Progenitor cell of endocrine pancreas (in vitro differentiated cells): ENCODE results near the gene ZDHHC14. TPM values are rescaled to one million over a fixed set of nuclear protein-coding genes. Genes with fewer than 3 reads are reported as not detected.

Experiments used
- DNase-seq: peaks from one replicate; pipeline ENCODE4 v3.0.0; 2021; ENCODE audit warnings: low spot score; ENCODE audit not compliant: unreplicated experiment
- H3K27ac Mint-ChIP-seq: 2 replicates; pipeline ENCODE4 v1.8.0; 2021; ENCODE audit warnings: mild to moderate bottlenecking, moderate library complexity, mixed read lengths
- H3K27me3 Mint-ChIP-seq: 2 replicates; pipeline ENCODE4 v1.8.0; 2021; ENCODE audit warnings: mixed read lengths
- H3K36me3 Mint-ChIP-seq: 2 replicates; pipeline ENCODE4 v1.8.0; 2022; ENCODE audit warnings: mixed read lengths; ENCODE audit not compliant: insufficient read depth
- H3K4me1 Mint-ChIP-seq: 2 replicates; pipeline ENCODE4 v1.8.0; 2021; ENCODE audit warnings: low read depth, mixed read lengths
- H3K4me3 Mint-ChIP-seq: 2 replicates; pipeline ENCODE4 v1.8.0; 2021; ENCODE audit warnings: low read depth, mild to moderate bottlenecking, moderate library complexity, mixed read lengths
- H3K9me3 Mint-ChIP-seq: 2 replicates; pipeline ENCODE4 v1.8.0; 2021; ENCODE audit warnings: low read depth, mixed read lengths
- total RNA-seq: library from RNA; stranded (reverse); gene quantifications from 2 replicates; pipeline ENCODE4 v1.2.1, GENCODE V29; 2021
- TF ChIP-seq, protein P1 (sequence below): fragments of 200-600 bp; sonication (generic); IDR thresholded peaks from one replicate; pipeline ENCODE4 v1.5.0; 2021; ENCODE audit warnings: antibody characterized with exemption, mild to moderate bottlenecking; ENCODE audit not compliant: unreplicated experiment

Gene ZDHHC14
- total RNA-seq, 1 donor from 2014 or later = 9.0 TPM

DNA sequence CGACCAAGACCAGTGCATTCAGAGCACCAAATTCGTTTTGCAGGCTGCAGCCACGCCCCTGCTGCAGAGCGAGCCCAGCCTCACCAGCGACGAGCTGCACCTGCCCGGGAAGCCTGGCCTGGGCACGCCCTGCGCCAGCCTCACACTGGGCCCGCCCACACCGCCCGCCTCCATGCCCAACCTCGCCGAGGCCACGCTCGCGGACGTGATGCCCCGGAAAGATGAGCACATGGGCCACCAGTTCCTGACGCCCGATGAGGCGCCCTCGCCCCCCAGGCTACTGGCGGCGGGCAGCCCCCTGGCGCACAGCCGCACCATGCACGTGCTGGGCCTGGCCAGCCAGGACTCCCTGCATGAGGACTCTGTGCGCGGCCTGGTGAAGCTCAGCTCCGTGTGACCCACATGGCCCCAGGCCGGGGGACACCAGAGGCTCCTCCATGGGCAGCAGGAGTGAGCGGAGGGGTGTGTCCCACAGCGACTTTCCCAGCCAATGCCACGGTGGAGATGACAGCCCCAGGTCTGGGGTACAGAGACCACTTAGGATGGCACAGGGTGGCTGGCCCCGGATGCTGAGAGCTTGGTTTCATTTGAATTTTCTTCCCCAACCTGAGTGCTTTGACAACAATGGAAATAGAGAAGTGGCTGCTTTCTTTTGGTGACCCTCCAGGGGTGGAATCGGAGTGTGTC is 291.9 kb downstream of the ZDHHC14 start:
- Mint-ChIP-seq H3K27ac (no peak overlapping the region), H3K4me1 (peaks cover 5% of the 10 kb centered on the region), H3K27me3 (peaks cover 14% of the 10 kb centered on the region), H3K9me3 (no peaks in the 10 kb centered on the region), H3K4me3 (no peak overlapping the region), H3K36me3 (no peaks in the 10 kb centered on the region)
- DNase-seq = no peak
- TF ChIP-seq, protein P1, sequence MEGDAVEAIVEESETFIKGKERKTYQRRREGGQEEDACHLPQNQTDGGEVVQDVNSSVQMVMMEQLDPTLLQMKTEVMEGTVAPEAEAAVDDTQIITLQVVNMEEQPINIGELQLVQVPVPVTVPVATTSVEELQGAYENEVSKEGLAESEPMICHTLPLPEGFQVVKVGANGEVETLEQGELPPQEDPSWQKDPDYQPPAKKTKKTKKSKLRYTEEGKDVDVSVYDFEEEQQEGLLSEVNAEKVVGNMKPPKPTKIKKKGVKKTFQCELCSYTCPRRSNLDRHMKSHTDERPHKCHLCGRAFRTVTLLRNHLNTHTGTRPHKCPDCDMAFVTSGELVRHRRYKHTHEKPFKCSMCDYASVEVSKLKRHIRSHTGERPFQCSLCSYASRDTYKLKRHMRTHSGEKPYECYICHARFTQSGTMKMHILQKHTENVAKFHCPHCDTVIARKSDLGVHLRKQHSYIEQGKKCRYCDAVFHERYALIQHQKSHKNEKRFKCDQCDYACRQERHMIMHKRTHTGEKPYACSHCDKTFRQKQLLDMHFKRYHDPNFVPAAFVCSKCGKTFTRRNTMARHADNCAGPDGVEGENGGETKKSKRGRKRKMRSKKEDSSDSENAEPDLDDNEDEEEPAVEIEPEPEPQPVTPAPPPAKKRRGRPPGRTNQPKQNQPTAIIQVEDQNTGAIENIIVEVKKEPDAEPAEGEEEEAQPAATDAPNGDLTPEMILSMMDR = no peak

DNA sequence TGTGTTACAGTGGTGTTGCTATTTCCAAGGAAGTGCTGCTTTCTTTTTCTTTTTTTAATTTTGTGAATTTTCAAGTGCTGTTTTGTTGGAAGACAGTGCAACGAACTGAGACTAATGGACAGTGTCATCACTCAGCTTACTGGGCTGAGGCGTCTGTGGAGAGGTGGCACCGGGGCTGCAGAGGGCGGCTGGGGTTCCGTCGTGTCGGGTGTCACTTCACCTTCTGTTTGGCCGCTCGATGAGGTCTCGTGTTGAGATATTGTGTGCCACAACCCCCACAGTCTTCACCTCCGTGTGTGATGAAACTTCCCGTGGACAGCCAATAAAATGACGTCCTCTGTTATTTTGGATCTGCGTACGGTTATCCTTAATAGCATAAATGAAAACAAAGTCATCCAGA is 292.6 kb downstream of the ZDHHC14 start:
- no peaks in the 10 kb centered on the region for H3K9me3 Mint-ChIP-seq
- TF ChIP-seq, protein P1 = no peak

DNA sequence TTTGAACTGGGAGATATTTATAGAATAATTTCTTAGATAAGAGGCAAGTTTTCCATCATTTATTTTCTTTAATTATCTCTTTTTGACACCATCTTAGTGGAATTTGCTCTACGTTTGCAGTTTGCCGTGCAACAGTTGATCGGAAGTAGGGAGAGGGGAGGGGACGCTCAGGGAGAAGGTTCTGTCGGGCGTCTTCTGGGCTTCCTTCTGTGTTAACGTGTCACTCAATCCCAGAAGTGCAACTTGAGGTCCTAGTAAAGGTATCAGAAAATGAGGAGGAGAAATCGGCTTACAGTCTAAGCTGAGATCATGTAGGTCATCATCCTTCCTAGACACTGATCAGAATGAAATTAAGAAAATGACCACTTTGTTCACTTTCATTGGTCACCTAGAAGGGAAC is 293.1 kb downstream of the ZDHHC14 start:
- Mint-ChIP-seq H3K27me3 (peaks cover 11% of the 10 kb centered on the region), H3K4me3 (no peak overlapping the region), H3K36me3 (no peaks in the 10 kb centered on the region), H3K4me1 (peaks cover 5% of the 10 kb centered on the region), H3K9me3 (no peaks in the 10 kb centered on the region), H3K27ac (no peak overlapping the region)
- TF ChIP-seq, protein P1 = no peak
- no peak for DNase-seq

More for the DNA sequence above, 292.6 kb downstream of the ZDHHC14 start:
- H3K27me3 Mint-ChIP-seq = peaks cover 14% of the 10 kb centered on the region
- H3K4me1 Mint-ChIP-seq = peaks cover 5% of the 10 kb centered on the region
- H3K27ac Mint-ChIP-seq = no peak overlapping the region
- DNase-seq = no peak
- H3K4me3 Mint-ChIP-seq = no peak overlapping the region
- H3K36me3 Mint-ChIP-seq = no peaks in the 10 kb centered on the region

DNA sequence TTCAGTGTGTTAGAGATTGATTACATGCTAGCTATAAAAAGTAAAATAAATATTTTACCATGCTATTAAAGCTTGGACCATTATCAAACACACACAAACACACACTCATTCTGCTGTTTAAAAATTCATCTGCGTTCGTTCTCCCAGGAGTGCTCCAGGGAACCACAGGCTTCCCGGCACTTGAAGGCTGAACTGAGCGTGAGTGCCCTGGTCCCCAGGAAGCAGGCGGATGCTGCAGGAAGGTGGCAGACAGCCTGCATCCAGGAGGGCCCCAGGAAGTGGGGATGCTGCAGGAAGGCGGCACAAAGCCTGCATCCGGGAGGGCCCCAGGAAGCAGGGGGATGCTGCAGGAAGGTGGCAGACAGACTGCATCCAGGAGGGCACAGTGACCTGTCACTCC is 294.8 kb downstream of the ZDHHC14 start:
- H3K36me3 Mint-ChIP-seq = no peaks in the 10 kb centered on the region
- no peak for DNase-seq
- H3K4me1 Mint-ChIP-seq = no peaks in the 10 kb centered on the region
- H3K27me3 Mint-ChIP-seq = peaks cover 5% of the 10 kb centered on the region
- H3K9me3 Mint-ChIP-seq = no peaks in the 10 kb centered on the region
- TF ChIP-seq, protein P1 = no peak
- no peak overlapping the region for H3K27ac Mint-ChIP-seq
- H3K4me3 Mint-ChIP-seq = no peak overlapping the region

DNA sequence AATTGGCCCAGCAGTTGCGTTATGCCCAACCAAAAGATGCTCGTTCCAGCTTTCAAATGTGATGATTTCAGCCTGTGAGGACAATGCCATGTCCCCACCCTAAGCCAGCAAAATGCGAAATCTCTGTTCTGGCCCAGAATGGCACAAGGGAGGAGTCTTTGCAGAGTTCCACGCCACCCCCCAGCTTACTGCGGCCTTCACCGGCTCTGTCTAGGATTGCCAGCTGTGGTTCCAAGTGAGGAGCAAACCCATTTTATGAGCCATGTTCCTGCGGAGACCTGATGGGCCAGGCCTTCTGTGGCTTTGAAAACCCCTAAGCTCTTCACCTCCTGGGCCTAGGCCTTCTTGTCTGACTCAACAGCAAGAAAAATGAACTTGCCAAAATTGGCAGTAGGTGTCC is 295.3 kb downstream of the ZDHHC14 start:
- TF ChIP-seq, protein P1 = no peak
- DNase-seq = no peak
- Mint-ChIP-seq H3K27ac (no peak overlapping the region), H3K36me3 (no peaks in the 10 kb centered on the region), H3K4me3 (no peak overlapping the region), H3K27me3 (peaks cover 3% of the 10 kb centered on the region), H3K9me3 (no peaks in the 10 kb centered on the region), H3K4me1 (no peaks in the 10 kb centered on the region)
